Endothelial cell of umbilical vein (primary cell): ENCODE results near the gene ATP6V1G1. TPM values are rescaled to one million over a fixed set of nuclear protein-coding genes. Genes with fewer than 3 reads are reported as not detected.

Experiments
- BruUV-seq: library from RNA; stranded (reverse); fragments of 400-500 nt; replicated peaks from 2 replicates; lab custom pipeline; 2021; lab: Mats Ljungman, UMichigan
- CTCF ChIA-PET: fragments of 300-600, 350-600 bp; sonication (Branson Sonifier 250); formaldehyde crosslinking; loops from one replicate; lab custom pipeline; 2021; ENCODE audit warnings: antibody characterized with exemption, inconsistent platforms; lab: Charles Lee
- POLR2A ChIA-PET: fragments of 300-600, 350-600 bp; sonication (Branson Sonifier 250); formaldehyde crosslinking; loops from one replicate; lab custom pipeline; 2021; ENCODE audit warnings: antibody characterized with exemption, inconsistent platforms; lab: Charles Lee
- DNase-seq: peaks from one replicate; pipeline ENCODE4 v3.0.0-alpha.2; 2011; ENCODE audit warnings: low read depth, low spot score
- FAIRE-seq: peaks from 2 replicates; lab custom pipeline; 2011; peaks lifted over from hg19 to GRCh38; lab: Jason Lieb, UNC
- H2AFZ ChIP-seq: 2 replicates; pipeline ENCODE4 v1.6.0; 2012; ENCODE audit warnings: low read depth, low read length, control low read depth, inconsistent platforms
- H3K27ac ChIP-seq: 2 replicates; pipeline ENCODE4 v1.5.1; 2011; ENCODE audit warnings: low read depth, mild to moderate bottlenecking, control low read depth, low read length, moderate library complexity; ENCODE audit not compliant: insufficient read depth
- H3K27me3 ChIP-seq, 2 experiments: 2 replicates each; pipeline versions ENCODE4 v1.6.0 to v1.6.1; 2011; ENCODE audit warnings: low read length in 2 of 2, mixed read lengths in 1 of 2; ENCODE audit not compliant: control insufficient read depth in 2 of 2, insufficient read depth in 2 of 2
- H3K36me3 ChIP-seq, 2 experiments: 2 replicates in 1 of 2; 3 replicates in 1 of 2; pipeline ENCODE4 v1.5.1; 2011; ENCODE audit warnings: low read length in 2 of 2, mild to moderate bottlenecking in 1 of 2, moderate library complexity in 1 of 2; ENCODE audit not compliant: control insufficient read depth in 2 of 2, insufficient read depth in 2 of 2; ENCODE audit errors: extremely low read depth in 1 of 2
- H3K4me1 ChIP-seq: 3 replicates; pipeline ENCODE4 v1.5.1; 2011; ENCODE audit warnings: mild to moderate bottlenecking, low read length; ENCODE audit not compliant: control insufficient read depth, insufficient read depth; ENCODE audit errors: extremely low read depth
- H3K4me2 ChIP-seq: 2 replicates; pipeline ENCODE4 v1.6.1; 2011; ENCODE audit warnings: low read length, control low read depth, mixed read lengths; ENCODE audit not compliant: insufficient read depth
- H3K4me3 ChIP-seq, 3 experiments: fragments of 200-600 bp in 1 of 3; sonication (generic), shearing (Covaris generic) in 1 of 3; replicated peaks in 1 of 3; 2 replicates each; pipeline ENCODE4 v1.5.1; 2011 to 2016; ENCODE audit warnings: control low read depth in 3 of 3, low read length in 3 of 3, mild to moderate bottlenecking in 2 of 3, inconsistent platforms in 1 of 3, low read depth in 1 of 3, moderate library complexity in 1 of 3; ENCODE audit not compliant: insufficient read depth in 1 of 3
- H3K79me2 ChIP-seq: 2 replicates; pipeline ENCODE4 v1.6.0; 2012; ENCODE audit warnings: low read length, inconsistent platforms; ENCODE audit not compliant: control insufficient read depth, insufficient read depth
- H3K9ac ChIP-seq: replicated peaks from 2 replicates; pipeline ENCODE3; 2011; ENCODE audit warnings: low read length, control low read depth; ENCODE audit not compliant: insufficient read depth; ENCODE audit errors: extremely low read depth
- H3K9me1 ChIP-seq: replicated peaks from 3 replicates; pipeline ENCODE4 v1.6.0; 2011; ENCODE audit warnings: mild to moderate bottlenecking, low read length; ENCODE audit not compliant: control insufficient read depth, insufficient read depth; ENCODE audit errors: extremely low read depth
- H3K9me3 ChIP-seq: replicated peaks from 2 replicates; pipeline ENCODE4 v1.5.1; 2012; ENCODE audit warnings: low read length, inconsistent platforms; ENCODE audit not compliant: control insufficient read depth, insufficient read depth
- H4K20me1 ChIP-seq: replicated peaks from 2 replicates; pipeline ENCODE3; 2011; ENCODE audit warnings: mild to moderate bottlenecking, low read length; ENCODE audit not compliant: control insufficient read depth, insufficient read depth; ENCODE audit errors: extremely low read depth
- CTCF ChIP-seq, 2 donors: IDR thresholded peaks; 1 replicate in 1 of 2; 2 replicates in 1 of 2; pipeline ENCODE4 v1.5.1; 2011; ENCODE audit warnings: low read length in 2 of 2, mild to moderate bottlenecking in 2 of 2, moderate library complexity in 2 of 2, control low read depth in 1 of 2, inconsistent platforms in 1 of 2, low read depth in 1 of 2; ENCODE audit not compliant: insufficient read depth in 1 of 2; ENCODE audit errors: extremely low read depth in 1 of 2
- EZH2 ChIP-seq: IDR thresholded peaks from 2 replicates; pipeline ENCODE4 v1.6.1; 2012; ENCODE audit warnings: borderline replicate concordance, low read depth, mild to moderate bottlenecking, moderate library complexity, low read length, inconsistent platforms; ENCODE audit not compliant: severe bottlenecking
- GATA2 ChIP-seq: IDR thresholded peaks from 2 replicates; pipeline ENCODE4 v1.7.0; 2011; ENCODE audit warnings: low read depth, mild to moderate bottlenecking, moderate library complexity, mixed read lengths, low read length; ENCODE audit not compliant: insufficient read length, insufficient read depth
- dilution Hi-C: fragments of 300-500 bp; cut with MboI; formaldehyde crosslinking; loops from one replicate; pipeline ENCODE4 v1.15.0; 2019; ENCODE audit warnings: low sequenced_read_pairs; ENCODE audit not compliant: extremely low pct_ligation_motif_present
- intact Hi-C: fragments of 100-400 bp; cut with micrococcal nuclease; formaldehyde crosslinking; loops from one replicate; pipeline ENCODE4 v1.10.0; 2022
- polyA plus RNA-seq, 4 experiments: library from polyadenylated mRNA; depleted of rRNA in 3 of 4; stranded (reverse) in 3 of 4; unstranded in 1 of 4; fragments of >200 nt; gene quantifications; 2 replicates each; pipeline versions ENCODE4 v1.2.1 to v1.2.3, GENCODE V29; 2011 to 2012; ENCODE audit warnings: missing spikeins in 1 of 4
- total RNA-seq: library from RNA; stranded (reverse); gene quantifications from 2 replicates; pipeline ENCODE4 v1.2.3, GENCODE V29; 2021

ATP6V1G1 gene
- total and polyA plus RNA-seq, 2 donors (not counting 3 experiments of a cell fraction or from before 2014, with no cell fraction given), result 78.9 to 96.9 TPM

GRCh38 chr9:114588210-114588609 lies 641 bp downstream of the ATP6V1G1 start:
- POLR2A ChIA-PET, result interaction anchor here (0.6 to 1.5 kb wide), 7 partner anchors 9 to 84 kb away, joined by 3 to 5 read pairs (median 3); partner anchors contain the start of gene WHRN
- CTCF ChIA-PET, result interaction anchor here (1.0 to 2.9 kb wide), 5 partner anchors 36 to 153 kb away, joined by 3 to 24 read pairs (median 7); no protein-coding TSS in a partner anchor
- TF ChIP-seq EZH2 (no peak), CTCF (IDR thresholded peaks at IDR 0.05; ENCODE audit: extremely low read depth in 1 of 2, insufficient read depth in 1 of 2, low read depth in 1 of 2, low read length in 2 of 2) (no peak), GATA2 (no peak)
- no peaks in the 10 kb centered on the region for H4K20me1 ChIP-seq
- DNase-seq (peak; percentile 43), FAIRE-seq (no peak)
- H3K9me1 ChIP-seq, result no peaks in the 10 kb centered on the region
- H3K36me3 ChIP-seq, result peaks cover 0 to 5% of the 10 kb centered on the region in 2 experiments
- peak overlapping the region; percentile 66 for H3K27ac ChIP-seq
- no TSS peak for BruUV-seq
- H3K27me3 ChIP-seq, result no peaks in the 10 kb centered on the region
- no peaks in the 10 kb centered on the region for H3K9me3 ChIP-seq
- intact Hi-C loops (loop anchor here (2.0 kb wide), 1 partner anchor 101 kb away; no protein-coding TSS in a partner anchor), dilution Hi-C loops (no loop called here)
- H3K79me2 ChIP-seq, result peaks cover 55% of the 10 kb centered on the region
- peaks cover 26% of the 10 kb centered on the region for H3K4me1 ChIP-seq
- no peak overlapping the region for H2AFZ ChIP-seq
- peak overlapping the region; percentile 91 for H3K9ac ChIP-seq
- H3K4me2 ChIP-seq, result peak overlapping the region; percentile 81
- H3K4me3 ChIP-seq, result peak overlapping the region; percentile 24 to 79 (median 73)
